PC-3 (cell line): ENCODE data around the gene HSPB6. TPM values are rescaled to one million over a fixed set of nuclear protein-coding genes. Genes with fewer than 3 reads are reported as not detected.
A peak's percentile ranks its signal among the peaks of the same experiment; 100 is the strongest.

ENCODE experiments used
- ATAC-seq: fragments of 200-7000 bp; cut with Tn5 transposase; 2 replicates; pipeline ENCODE4 v1.9.1; 2020; ENCODE audit warnings: mild to moderate bottlenecking, moderate library complexity
- BruUV-seq: library from RNA; stranded (reverse); fragments of 400-500 nt; replicated peaks from 2 replicates; lab custom pipeline; 2021; lab: Mats Ljungman, UMichigan
- CTCF ChIA-PET: fragments of 300-600 bp; sonication (Branson Sonifier 250); formaldehyde crosslinking; loops from one replicate; lab custom pipeline; 2022; ENCODE audit warnings: antibody characterized with exemption; lab: Charles Lee
- POLR2A ChIA-PET: fragments of 300-600 bp; sonication (Branson Sonifier 250); formaldehyde crosslinking; loops from one replicate; lab custom pipeline; 2022; ENCODE audit warnings: antibody characterized with exemption; ENCODE audit not compliant: unreplicated experiment; lab: Charles Lee
- DNase-seq: peaks from one replicate; pipeline ENCODE4 v3.0.0-alpha.2; 2015
- H2AFZ ChIP-seq: fragments of 300-600 bp; sonication (generic); 2 replicates; pipeline ENCODE4 v1.6.0; 2016; ENCODE audit warnings: antibody characterized with exemption, low read length
- H3F3A ChIP-seq: fragments of 300-600 bp; sonication (generic); one replicate; pipeline ENCODE4 v1.6.0; 2017; ENCODE audit warnings: antibody characterized with exemption, low read length, control low read depth, mild to moderate bottlenecking; ENCODE audit not compliant: unreplicated experiment
- H3K27ac ChIP-seq: fragments of 300-600 bp; sonication (generic); 2 replicates; pipeline ENCODE4 v1.5.1; 2016; ENCODE audit warnings: mild to moderate bottlenecking, low read length
- H3K27me3 ChIP-seq: fragments of 300-600 bp; sonication (generic); 2 replicates; pipeline ENCODE4 v1.6.1; 2016; ENCODE audit warnings: low read length, mixed read lengths
- H3K36me3 ChIP-seq: fragments of 300-600 bp; sonication (generic); 2 replicates; pipeline ENCODE4 v1.6.1; 2016; ENCODE audit warnings: low read depth, mixed run types, low read length, mixed read lengths
- H3K4me1 ChIP-seq: fragments of 300-600 bp; sonication (generic); 2 replicates; pipeline ENCODE4 v1.5.1; 2016; ENCODE audit warnings: low read length; ENCODE audit not compliant: insufficient read depth
- H3K4me2 ChIP-seq: fragments of 300-600 bp; sonication (generic); 2 replicates; pipeline ENCODE4 v1.6.0; 2016; ENCODE audit warnings: low read length
- H3K4me3 ChIP-seq: fragments of 300-600 bp; sonication (generic); 2 replicates; pipeline ENCODE4 v1.5.1; 2016; ENCODE audit warnings: mild to moderate bottlenecking, low read length, mixed read lengths
- H3K79me2 ChIP-seq: fragments of 300-600 bp; sonication (generic); 2 replicates; pipeline ENCODE4 v1.6.1; 2017; ENCODE audit warnings: low read length, mixed read lengths
- H3K9ac ChIP-seq: fragments of 300-600 bp; sonication (generic); 2 replicates; pipeline ENCODE4 v1.6.0; 2016; ENCODE audit warnings: mild to moderate bottlenecking, low read length
- H3K9me2 ChIP-seq: fragments of 300-600 bp; sonication (generic); replicated peaks from 2 replicates; pipeline ENCODE4 v1.6.1; 2016; ENCODE audit warnings: mixed run types, low read length, mixed read lengths
- H3K9me3 ChIP-seq: fragments of 300-600 bp; sonication (generic); 2 replicates; pipeline ENCODE4 v1.6.1; 2016; ENCODE audit warnings: low read length, mixed read lengths
- H4K20me1 ChIP-seq: fragments of 300-600 bp; sonication (generic); 2 replicates; pipeline ENCODE4 v1.6.1; 2016; ENCODE audit warnings: low read length, mixed read lengths
- EZH2 ChIP-seq: fragments of 300-600 bp; sonication (generic); IDR thresholded peaks from one replicate; pipeline ENCODE4 v1.6.1; 2017; ENCODE audit warnings: antibody characterized with exemption, mild to moderate bottlenecking, low read length; ENCODE audit not compliant: unreplicated experiment
- EZH2phosphoT487 ChIP-seq: fragments of 300-600 bp; sonication (generic); IDR thresholded peaks from 2 replicates; pipeline ENCODE4 v1.6.1; 2018; ENCODE audit warnings: mild to moderate bottlenecking, antibody characterized with exemption, low read length, borderline replicate concordance
- intact Hi-C: fragments of 100-400 bp; cut with micrococcal nuclease; formaldehyde crosslinking; loops from 2 replicates; pipeline ENCODE4 v1.9.0; 2023
- total RNA-seq: library from RNA; depleted of rRNA; stranded (reverse); fragments of >200 nt; gene quantifications from 2 replicates; pipeline ENCODE4 v1.2.3, GENCODE V29; 2014
- TF ChIP-seq, protein P1 (sequence below): fragments of 300-600 bp; sonication (generic); conservative IDR thresholded peaks from 2 replicates; pipeline ENCODE4 v1.5.1; 2017; ENCODE audit warnings: antibody characterized with exemption, low read depth, mild to moderate bottlenecking, low read length

HSPB6 gene
- total RNA-seq, 1 experiment from 2014 or later, result not detected

DNA sequence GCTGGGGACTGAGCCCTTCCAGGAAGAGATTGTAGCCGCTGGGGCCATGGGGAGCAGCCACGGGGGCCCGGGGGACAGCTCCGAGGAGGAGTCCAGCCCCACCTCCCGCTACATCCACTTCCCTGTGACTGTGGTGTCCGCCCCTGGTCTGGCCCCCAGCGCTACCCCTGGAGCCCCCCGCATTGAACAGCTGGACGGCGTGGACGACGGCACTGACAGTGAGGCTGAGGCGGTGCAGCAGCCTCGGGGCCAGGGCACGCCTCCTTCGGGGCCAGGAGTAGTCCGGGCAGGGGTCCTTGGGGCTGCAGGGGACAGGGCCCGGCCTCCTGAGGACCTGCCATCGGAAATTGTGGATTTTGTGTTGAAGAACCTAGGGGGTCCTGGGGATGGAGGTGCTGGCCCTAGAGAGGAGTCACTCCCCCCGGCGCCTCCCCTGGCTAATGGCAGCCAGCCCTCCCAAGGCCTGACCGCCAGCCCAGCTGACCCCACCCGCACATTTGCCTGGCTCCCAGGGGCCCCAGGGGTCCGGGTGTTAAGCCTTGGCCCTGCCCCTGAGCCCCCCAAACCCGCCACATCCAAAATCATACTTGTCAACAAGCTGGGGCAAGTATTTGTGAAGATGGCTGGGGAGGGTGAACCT, 24.2 kb downstream of the HSPB6 start:
- Histone ChIP-seq H3K4me2 (no peak overlapping the region), H3K27me3 (no peaks in the 10 kb centered on the region), H3K36me3 (no peaks in the 10 kb centered on the region; the same call in 1 of the 2 replicates), H4K20me1 (no peaks in the 10 kb centered on the region), H3K4me3 (no peak overlapping the region), H3K9me3 (no peaks in the 10 kb centered on the region), H3F3A (no peaks in the 10 kb centered on the region), H3K9me2 (no peaks in the 10 kb centered on the region), H3K4me1 (no peaks in the 10 kb centered on the region), H3K27ac (no peak overlapping the region), H3K79me2 (no peaks in the 10 kb centered on the region), H2AFZ (no peak overlapping the region), H3K9ac (no peak overlapping the region)
- intact Hi-C loops, result no loop called here
- TF ChIP-seq EZH2 (no peak), EZH2phosphoT487 (no peak)
- TF ChIP-seq, protein P1, sequence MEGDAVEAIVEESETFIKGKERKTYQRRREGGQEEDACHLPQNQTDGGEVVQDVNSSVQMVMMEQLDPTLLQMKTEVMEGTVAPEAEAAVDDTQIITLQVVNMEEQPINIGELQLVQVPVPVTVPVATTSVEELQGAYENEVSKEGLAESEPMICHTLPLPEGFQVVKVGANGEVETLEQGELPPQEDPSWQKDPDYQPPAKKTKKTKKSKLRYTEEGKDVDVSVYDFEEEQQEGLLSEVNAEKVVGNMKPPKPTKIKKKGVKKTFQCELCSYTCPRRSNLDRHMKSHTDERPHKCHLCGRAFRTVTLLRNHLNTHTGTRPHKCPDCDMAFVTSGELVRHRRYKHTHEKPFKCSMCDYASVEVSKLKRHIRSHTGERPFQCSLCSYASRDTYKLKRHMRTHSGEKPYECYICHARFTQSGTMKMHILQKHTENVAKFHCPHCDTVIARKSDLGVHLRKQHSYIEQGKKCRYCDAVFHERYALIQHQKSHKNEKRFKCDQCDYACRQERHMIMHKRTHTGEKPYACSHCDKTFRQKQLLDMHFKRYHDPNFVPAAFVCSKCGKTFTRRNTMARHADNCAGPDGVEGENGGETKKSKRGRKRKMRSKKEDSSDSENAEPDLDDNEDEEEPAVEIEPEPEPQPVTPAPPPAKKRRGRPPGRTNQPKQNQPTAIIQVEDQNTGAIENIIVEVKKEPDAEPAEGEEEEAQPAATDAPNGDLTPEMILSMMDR, result no peak
- DNase-seq, result no peak
- TSS peak; percentile 10 for BruUV-seq
- ChIA-PET POLR2A (no interaction called here), CTCF (no interaction called here)
- no peak for ATAC-seq

DNA sequence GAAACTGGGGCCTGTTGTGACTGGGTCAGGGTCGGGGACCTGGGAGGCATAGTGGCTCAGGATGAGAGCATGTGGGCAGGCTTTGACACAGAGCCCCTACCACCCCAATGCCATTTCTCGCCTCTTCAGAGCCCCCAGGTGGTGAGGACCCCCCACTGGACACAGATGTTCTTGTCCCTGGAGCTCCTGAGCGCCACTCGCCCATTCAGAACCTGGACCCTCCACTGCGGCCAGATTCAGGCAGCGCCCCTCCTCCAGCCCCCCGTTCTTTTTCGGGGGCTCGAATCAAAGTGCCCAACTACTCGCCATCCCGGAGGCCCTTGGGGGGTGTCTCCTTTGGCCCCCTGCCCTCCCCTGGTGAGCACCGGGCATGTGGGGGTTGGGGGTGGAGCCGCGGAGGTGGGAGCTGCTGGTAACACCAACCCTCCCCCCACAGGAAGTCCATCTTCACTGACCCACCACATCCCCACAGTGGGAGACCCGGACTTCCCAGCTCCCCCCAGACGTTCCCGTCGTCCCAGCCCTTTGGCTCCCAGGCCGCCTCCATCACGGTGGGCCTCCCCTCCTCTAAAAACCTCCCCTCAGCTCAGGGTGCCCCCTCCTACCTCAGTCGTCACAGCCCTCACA, 24.9 kb downstream of the HSPB6 start:
- Histone ChIP-seq H3K27me3 (no peaks in the 10 kb centered on the region), H3K27ac (no peak overlapping the region), H3F3A (no peaks in the 10 kb centered on the region), H3K36me3 (no peaks in the 10 kb centered on the region; the same call in 1 of the 2 replicates), H3K9ac (no peak overlapping the region), H3K9me3 (no peaks in the 10 kb centered on the region), H3K4me2 (no peak overlapping the region), H3K9me2 (no peaks in the 10 kb centered on the region), H3K79me2 (no peaks in the 10 kb centered on the region), H3K4me3 (no peak overlapping the region), H3K4me1 (no peaks in the 10 kb centered on the region), H2AFZ (no peak overlapping the region), H4K20me1 (no peaks in the 10 kb centered on the region)
- TF ChIP-seq, protein P1, result no peak
- TF ChIP-seq EZH2phosphoT487, result no peak
- no peak for TF ChIP-seq EZH2
- no TSS peak for BruUV-seq
- intact Hi-C loops, result no loop called here
- no peak for DNase-seq
- ChIA-PET POLR2A (no interaction called here), CTCF (no interaction called here)
- ATAC-seq, result no peak

DNA sequence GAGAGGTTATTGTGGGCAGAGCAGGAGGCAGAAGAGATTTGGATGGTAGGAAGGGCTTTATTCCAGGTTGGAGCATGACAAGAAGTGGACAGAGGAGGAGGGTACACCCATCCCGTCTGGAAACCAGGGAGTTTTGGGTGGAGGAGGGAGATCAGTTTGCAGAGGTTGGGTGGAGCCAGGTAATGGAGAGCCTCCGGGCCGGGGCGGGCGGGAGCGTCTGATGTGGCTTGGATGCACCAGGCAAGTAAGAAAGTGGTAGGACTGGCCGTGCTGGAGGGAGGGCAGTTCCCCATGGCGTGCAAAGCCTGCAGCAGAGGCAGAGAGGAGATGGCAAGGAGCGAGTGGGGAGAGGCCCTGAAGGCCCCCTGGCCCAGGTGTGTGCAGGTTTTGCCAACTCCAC, 25.5 kb downstream of the HSPB6 start:
- intact Hi-C loops, result no loop called here
- H2AFZ ChIP-seq, result no peak overlapping the region
- H3K4me1 ChIP-seq, result no peaks in the 10 kb centered on the region
- peaks cover 2% of the 10 kb centered on the region; the same call in 1 of the 2 replicates for H3K36me3 ChIP-seq
- H4K20me1 ChIP-seq, result no peaks in the 10 kb centered on the region
- ChIA-PET CTCF (no interaction called here), POLR2A (no interaction called here)
- no peaks in the 10 kb centered on the region for H3K79me2 ChIP-seq
- no peaks in the 10 kb centered on the region for H3F3A ChIP-seq
- TF ChIP-seq, protein P1, result no peak
- TF ChIP-seq EZH2phosphoT487 (no peak), EZH2 (no peak)
- no peak overlapping the region for H3K9ac ChIP-seq
- no TSS peak for BruUV-seq
- ATAC-seq (no peak), DNase-seq (peak; percentile 2)
- no peak overlapping the region for H3K27ac ChIP-seq
- H3K4me2 ChIP-seq, result no peak overlapping the region
- no peaks in the 10 kb centered on the region for H3K27me3 ChIP-seq
- no peak overlapping the region for H3K4me3 ChIP-seq
- H3K9me2 ChIP-seq, result no peaks in the 10 kb centered on the region
- no peaks in the 10 kb centered on the region for H3K9me3 ChIP-seq
